HG03469 (cell line): ENCODE measurements around the gene TNC.

Source experiments
- ATAC-seq: cut with Tn5 transposase; IDR thresholded peaks from one replicate; pipeline ENCODE4 v1.9.1; 2021; ENCODE audit warnings: mild to moderate bottlenecking, moderate library complexity, moderate number of reproducible peaks; ENCODE audit not compliant: unreplicated experiment

TNC gene

DNA sequence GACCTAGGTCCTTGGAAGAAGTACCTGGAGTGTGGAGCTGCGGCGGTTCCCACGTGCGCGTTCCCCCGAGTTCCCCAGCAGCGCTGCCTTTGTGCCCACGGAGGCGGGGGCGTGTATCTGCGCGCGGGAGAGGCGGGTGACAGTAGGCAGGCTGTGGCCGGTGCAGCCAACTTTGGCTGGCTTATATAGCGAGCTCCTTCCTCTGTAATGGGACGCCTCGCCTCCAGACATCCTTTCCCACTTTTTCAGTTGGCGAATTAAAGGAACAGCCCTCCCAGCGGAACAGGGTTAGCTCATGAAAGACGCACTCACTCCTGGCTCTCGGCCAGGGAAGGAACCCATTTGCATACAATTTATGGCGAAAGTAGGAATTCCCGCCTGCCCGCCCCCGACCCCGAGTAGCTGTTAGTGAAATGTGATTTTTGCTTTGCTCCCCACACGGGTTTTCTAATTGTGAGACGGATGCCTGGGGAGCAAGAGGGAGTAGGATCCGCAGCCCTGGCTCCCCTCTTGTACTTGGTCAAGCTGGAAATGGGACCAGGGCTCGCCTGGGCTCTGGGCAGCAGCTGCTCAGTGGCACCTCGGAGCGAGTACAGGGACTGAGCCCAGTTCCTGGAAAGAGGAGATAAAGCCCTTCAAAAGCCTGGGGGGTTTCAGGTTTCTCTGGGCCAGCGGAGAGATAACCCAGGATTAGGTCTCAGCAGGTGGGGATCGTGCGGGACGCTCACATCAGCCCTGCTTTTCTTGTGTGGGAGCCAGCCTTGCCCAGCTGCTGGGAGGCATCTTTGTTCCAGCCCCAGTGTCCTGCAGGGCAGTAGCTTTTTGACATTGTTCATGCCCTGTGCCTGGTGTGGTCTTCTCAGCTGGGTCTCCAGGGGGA lies at the start of gene TNC:
TSS of gene TNC (minus strand) at position 159 of the 880 bp plus-strand sequence. CDS start 27,139 bp downstream, outside the sequence.
- no peak for ATAC-seq

DNA sequence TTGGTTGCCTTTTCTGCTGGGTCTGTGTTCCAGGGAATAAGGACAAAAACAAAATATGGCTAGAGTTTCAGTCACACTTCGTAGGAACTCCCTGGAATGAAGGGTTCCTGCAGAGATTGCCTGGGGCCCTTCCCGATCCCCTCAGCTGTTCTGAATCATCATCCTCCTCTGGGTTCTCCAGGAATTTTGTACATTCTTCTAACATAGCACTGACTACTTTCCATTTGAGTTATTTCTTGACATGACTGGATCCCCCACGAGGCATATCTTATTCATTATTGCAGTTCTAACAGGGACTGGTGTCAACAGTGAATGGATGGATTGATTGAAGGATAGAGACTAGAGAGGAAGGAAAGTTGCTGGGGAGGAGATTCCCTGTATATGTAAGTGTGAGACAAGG lies 49.2 kb upstream of the TNC start:
- ATAC-seq, result no peak

DNA sequence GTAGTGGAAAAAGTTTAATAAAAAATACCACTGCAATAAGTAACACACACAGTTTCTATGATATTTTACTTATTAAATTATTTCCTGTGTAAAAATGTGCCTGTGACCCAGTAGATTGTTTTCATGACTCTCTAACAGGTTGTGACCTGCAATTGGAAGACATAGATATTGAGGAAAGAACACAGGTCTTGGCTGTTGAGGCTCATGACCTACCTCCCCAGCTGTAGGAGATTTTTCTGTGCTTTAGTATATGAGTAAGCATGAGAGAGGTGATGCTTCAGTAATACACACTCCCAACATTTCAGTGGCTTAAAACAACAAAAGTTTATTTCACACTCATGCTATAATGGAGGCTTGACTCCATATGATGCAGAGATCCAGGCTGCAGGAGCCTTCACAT lies 47.3 kb upstream of the TNC start:
- ATAC-seq, result no peak

DNA sequence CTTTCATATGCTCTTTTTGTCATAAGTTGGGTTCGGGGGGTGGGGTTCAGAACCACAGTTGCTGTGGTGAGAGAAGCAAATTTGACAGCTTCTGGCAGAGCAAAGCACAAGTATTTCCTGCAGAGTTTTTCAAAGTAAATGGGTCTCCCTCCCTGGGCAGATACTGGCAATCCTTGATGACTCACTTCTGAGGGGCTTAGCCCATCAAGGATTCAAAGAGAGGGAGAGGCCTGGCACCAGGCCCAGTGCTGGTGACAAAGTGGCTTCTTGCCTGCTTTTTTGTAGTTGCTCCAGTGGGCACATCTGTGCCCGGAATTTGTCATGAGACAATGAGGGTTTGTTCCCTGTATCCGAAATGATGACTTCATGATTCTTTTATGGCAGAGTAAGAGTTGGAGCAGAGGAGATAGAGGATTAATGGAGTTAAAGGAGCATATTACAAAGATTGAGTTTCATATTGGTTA lies 46.6 kb upstream of the TNC start:
- ATAC-seq, result no peak

DNA sequence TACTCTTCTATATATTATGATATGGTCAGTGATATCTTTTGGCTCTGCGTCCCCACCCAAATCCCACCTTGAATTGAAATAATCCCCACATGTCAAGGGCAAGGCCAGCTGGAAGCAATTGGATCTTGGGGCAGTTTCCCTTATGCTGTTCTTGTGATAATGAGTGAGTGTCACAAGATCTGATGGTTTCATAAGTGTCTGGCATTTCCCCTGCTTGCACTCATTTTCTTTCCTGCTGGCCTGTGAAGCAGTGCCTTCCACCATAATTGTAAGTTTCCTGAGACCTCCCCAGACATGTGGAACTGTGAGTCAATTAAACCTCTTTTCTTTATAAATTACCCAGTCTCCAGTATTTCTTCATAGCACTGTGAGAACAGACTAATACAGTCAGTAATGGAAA lies 45.0 kb upstream of the TNC start:
- ATAC-seq, result no peak

DNA sequence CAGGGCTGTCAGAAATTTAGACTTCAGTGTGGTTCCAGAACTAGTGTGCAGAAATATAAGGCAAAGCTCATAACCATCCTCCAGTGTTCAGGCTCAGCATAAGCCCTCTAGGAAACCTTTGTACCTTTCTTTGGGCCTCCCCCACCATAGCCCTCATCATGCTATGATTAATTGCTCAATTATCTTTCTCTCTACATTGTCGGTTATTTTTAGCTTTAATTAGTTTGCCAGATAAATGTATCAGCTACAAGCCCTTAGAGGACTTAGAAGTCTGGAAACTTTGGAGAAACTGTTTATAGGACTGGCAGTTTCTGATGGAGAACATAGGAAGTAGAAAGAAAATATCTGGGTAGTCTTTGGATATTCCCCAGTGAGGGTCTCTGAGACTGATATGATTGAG lies 43.5 kb upstream of the TNC start:
- ATAC-seq, result no peak

DNA sequence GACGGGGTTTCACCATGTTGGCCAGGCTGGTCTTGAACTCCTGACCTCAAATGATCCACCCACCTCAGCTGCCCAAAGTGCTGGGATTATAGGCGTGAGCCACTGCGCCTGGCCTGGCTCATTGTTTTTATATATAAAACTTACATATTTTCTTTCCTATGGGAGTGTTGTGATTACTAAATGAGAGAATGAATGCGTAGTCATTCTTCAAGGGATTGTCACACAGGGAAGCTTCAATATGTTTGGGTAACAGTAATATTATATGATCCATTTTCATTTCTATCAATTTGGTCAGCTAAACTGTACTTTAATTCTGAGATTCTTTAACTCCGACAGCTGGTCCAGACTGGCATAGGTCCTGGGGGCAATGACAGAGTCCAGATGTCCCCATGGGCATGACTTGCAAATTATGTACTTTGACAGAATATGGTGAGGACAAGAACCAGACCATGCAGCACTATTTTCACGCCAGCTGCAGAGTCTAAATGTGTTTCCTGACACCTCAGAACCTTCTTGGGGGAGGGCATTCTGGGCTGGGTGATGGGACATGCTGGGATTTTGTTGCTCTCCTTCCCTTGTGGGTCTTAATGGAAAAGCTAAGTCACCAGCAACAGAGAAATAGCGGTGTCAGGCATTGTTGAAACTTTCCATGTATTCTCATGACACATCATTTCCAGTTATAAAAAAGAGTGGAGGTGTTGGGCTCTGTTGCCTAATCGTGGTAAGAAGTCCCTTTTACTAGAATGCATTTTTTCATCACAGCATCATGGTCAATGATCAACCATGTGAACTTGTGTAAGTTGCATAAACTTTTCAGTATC lies 40.9 kb upstream of the TNC start:
- ATAC-seq, result no peak

DNA sequence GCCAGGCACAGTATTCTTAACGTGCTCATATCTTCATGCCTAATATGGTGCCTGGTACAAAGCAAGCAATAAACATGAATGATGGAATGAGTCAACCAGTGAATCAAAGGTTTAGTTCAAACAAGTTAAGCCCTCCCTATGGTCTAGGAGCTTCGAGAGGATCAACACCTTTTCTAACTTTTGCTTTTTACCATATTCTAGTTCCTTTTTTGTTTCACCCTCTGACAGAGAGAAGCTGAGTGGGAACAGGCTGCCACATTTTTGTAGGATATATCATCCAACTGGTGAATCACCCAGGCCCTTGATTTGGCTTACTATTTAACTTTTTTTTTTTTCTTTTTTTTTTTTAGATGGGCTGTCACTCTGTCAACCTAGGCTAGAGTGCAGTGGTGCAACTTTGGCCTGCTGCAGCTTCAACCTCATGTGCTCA lies 39.3 kb upstream of the TNC start:
- no peak for ATAC-seq

DNA sequence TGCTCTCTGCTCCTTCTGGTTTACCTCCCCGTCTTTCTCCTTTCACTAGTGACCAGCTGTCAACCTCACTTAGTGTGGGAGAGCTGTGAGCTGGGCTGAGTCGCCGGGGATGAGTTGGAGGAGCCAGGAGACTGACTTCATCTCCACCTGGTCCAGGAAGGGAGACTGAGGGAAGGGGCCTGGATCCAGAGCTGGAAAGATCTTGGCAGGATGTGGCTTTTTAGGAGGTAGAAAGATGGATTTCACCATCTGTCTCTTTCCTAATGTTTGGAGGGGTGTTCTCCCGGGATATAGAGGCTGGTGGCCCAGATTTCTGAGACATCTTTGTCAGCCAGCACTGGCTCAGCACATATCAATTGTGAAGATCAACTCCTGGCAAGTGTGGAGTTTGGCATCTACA lies 37.1 kb upstream of the TNC start:
- no peak for ATAC-seq

DNA sequence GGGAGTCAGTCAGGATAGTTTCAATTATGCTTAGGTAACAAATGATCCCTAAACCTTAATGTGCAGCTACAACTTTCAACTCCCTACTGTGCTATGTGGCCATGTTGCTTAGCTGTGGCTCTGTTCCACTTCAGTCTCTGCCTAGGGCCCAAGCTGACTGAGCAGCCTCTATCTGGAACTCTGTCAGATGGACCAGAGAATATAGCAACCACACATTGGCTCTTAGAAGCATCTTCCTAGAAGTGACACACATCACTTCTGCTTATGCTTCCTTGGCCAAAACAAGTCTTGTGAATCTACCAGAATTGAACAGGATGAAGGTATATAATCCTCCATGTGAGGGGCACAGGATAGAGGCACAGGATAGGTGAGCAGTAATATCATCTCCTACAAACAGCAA lies 36.7 kb upstream of the TNC start:
- ATAC-seq, result no peak

DNA sequence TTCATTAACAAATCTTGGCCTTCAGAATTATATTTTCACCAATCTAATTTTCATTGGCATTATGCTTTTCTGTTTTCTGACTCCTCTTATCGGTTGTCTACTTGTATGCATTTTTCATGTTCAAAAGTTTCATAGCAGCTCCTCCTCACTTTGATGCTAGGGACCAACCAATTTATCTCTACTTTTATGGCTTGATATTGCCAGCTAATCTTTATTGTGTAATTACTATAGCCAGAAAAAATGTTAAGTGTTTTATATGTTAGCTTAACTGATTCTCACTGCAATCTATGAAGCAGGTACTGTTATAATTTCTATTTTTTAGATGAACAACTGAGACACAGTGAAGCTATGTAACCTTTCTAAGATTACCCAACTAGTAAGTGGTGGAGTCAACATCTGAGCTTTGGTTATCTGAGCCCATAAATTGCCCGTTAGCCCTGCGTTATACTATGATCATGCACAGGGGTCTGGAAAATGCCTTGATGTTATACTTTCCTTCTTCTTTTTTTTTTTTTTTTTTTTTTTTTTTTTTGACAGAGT lies 34.4 kb upstream of the TNC start:
- ATAC-seq, result no peak

DNA sequence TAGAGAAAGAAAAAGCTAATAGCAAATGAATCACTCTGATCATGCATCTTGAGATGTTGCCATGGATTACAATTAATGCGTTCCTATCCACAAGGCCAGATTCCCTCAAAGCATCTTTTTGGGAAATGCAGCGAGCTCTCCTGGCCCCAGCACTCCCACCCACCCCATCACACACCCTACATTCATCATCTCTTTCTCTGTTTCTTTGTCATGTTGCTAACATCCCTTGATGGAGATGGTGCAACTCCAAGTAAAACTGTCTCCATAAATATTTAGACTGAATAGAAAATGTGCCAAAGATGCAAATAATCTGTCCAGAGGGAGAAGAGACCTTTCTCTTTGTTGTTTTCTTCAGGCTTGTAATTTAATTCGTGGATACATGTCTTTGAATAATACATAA lies 30.8 kb upstream of the TNC start:
- ATAC-seq, result no peak

DNA sequence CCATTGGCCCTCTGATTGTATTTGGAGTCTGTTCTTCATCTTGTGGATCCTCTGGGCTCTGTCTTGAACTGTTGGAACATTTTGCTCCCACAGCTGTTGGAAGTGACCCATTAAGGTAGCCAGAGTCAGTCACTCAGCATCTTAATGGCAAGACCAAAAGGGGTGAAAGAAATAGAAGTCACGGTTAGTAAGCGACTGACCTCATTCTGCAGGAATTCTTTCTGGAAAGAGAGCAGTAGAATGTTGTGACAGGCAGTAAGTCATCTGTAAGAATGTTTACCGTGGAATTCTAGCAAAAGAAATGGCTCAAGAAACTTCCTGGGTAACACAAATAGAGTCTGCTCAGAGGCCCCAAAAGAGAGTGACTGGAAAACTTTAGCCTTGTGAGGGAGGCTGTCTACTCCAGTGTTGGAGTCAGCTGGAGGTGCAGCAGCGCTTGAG lies 28.6 kb upstream of the TNC start:
- ATAC-seq, result no peak

DNA sequence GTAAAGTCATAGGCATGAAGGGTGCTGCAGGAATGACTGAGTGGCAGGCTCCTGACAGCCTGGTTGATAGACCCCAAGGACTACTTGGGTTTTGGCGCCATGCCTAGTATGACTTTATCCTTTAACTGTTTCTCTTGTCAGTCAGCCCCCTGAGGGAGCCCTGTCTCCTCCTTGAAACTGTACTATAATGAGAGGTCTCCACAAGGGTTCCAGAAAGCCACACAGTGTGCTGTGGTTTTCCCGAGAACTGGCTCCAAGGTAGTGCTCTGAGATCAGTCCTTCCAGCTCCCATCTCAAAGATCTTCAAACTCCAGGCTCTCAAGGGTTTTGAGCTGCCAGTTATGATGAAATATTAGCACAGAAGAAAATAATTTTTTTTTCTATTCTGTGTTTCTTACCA lies 26.7 kb upstream of the TNC start:
- no peak for ATAC-seq

DNA sequence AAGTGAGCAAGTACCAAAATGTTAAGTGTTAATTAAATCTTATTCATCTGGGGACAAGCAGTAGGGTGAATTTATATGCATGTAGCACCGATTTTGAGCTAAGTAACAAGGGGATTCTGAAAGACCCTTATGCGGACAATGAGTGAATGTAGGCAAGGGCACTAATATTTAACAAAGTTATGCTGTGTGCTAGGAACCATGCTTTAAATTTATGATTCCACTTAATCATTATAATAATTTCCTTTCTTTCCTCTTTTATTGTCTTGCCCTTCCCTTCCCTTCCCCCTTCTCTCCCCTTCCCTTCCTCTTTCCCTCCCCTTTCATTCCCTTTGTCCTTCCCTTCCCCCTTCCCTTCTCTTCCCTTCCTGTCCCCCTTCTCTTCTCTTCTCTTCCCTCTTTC lies 25.7 kb upstream of the TNC start:
- ATAC-seq, result no peak

DNA sequence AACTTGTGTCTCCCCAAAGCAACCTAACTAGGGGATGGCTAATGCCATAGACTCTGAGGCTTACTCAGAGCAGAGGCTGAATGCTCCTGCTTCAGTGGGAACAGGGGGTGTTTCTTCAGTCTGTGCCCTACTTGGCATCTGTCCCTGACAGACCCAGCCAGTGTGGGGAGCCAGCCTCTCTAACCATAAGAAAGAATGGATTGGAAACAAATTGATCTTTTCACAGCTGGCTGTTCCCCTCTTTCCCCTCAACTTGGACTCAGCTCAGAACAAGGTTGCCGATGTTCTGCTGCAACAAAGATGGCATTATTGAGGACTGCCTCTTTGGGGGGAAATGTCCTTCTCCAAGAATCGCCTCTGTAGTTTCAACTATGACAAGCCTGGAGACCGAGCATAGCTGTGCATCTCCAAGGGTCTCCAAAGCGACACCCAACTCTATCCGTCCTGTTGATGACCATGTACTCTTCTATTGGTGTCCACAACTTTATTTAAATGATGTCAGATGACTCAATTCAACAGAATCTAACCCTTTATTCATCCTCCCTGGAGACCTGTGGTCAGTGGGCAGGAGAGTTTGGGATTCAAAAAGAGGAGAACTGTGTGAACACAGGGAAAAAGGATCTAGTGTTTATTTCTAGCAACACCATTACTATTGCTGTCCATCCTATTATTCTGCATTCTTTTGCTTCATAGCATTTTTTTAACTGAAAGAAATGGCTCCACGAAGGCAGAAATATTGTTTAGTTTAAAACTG lies 24.7 kb upstream of the TNC start:
- ATAC-seq, result no peak

DNA sequence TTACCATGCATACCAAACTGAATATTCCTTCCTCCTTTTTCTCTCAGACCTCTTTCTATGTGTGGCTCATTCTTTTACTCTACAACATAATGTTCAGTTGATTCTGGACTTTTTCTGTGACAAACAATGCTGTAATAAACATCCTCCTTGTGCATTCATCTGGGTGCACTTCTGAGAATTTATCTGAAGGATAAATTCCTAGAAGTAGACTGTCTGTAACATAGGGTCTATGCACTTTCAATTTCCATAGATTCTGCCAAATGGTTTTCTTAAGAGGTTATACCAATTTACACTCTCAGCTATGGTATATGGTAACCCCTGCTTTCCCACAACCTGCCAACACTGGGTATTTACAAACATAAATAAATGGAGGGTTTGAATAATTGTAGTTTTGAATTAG lies 24.1 kb upstream of the TNC start:
- no peak for ATAC-seq

DNA sequence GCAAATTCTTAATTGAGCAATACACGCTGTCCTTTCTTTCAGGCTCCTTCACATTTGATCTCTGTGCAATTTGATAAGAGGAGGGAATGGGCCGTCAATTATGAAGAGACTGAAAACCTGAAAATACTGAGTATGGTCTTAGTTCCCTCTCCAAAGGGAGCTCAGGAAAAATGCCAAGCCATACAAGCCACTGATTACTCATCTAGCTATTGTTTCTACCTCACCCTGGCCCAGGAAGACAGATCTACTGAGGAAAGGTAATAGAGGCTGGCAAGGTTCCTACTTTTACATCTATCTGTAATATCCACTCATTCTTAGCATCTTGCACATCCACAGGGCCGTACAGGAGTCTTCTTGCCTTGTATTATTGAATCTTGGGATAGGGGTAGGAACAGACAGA lies 23.7 kb upstream of the TNC start:
- ATAC-seq, result no peak

DNA sequence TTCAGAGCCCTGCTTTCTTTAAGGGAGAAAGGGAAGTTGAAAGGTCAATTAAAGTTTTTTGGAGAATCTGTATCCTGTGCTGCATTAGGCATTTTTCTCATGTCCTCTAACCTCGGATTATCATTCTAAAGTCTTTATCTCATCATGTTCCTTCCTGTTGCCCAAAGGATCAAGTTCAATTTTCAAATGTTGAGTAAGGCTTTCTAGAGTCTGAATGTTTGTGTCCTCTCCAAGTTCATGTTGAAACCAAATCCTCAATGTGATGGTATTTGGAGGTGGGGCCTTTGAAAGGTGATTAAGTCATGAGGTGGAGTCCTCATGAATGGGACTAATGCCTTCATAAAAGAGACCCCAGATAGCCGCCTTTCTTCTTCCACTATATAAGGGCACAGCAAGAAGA lies 20.2 kb upstream of the TNC start:
- ATAC-seq, result no peak

DNA sequence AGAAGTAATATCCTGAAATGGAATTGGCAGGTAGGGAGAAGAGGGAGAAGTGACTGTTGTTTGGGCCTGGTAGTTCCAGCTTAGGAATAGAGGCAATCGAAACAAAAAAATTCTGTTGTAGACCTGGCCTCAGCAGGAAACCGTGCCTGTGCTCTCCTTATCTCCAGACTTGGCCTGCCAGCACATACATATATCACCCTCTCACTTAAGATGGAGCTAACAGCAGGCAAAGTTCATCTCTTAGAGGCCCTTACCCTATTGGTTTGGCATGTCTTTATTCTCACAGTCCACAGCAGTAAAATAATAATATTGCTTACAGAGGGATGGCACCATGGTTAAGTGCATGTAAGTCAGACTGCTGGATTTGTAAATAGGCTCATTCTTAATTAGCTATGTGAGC lies 19.6 kb upstream of the TNC start:
- ATAC-seq, result no peak
